Skeletal muscle tissue (tissue), 4 donors: Measurements from ENCODE around the gene YIF1A. TPM values are rescaled to one million over a fixed set of nuclear protein-coding genes. Genes with fewer than 3 reads are reported as not detected.
"Not testable (repeated sequence)": the region's sequence is repeated elsewhere in the genome, so short reads cannot be mapped to it uniquely, and the experiment has no call there.

Source experiments
- H3K27ac ChIP-seq: one replicate; pipeline ENCODE4 v1.7.0; 2013; ENCODE audit warnings: mild to moderate bottlenecking, low read depth, low read length, inconsistent platforms
- H3K27me3 ChIP-seq, 3 donors: one replicate each; pipeline ENCODE4 v1.7.0; 2013; ENCODE audit warnings: low read length in 3 of 3; ENCODE audit not compliant: control insufficient read depth in 3 of 3, insufficient read depth in 3 of 3
- H3K36me3 ChIP-seq, 3 donors: one replicate each; pipeline ENCODE4 v1.7.0; 2013; ENCODE audit warnings: low read length in 3 of 3; ENCODE audit not compliant: control insufficient read depth in 3 of 3, insufficient read depth in 3 of 3
- H3K4me1 ChIP-seq, 3 donors: one replicate each; pipeline ENCODE4 v1.7.0; 2013; ENCODE audit warnings: low read length in 3 of 3, mild to moderate bottlenecking in 3 of 3; ENCODE audit not compliant: control insufficient read depth in 3 of 3, insufficient read depth in 3 of 3
- H3K4me3 ChIP-seq, 3 donors: one replicate each; pipeline ENCODE4 v1.7.0; 2013; ENCODE audit warnings: low read length in 3 of 3
- H3K9ac ChIP-seq, 3 donors: one replicate each; pipeline ENCODE4 v1.7.0; 2013; ENCODE audit warnings: low read length in 3 of 3, mild to moderate bottlenecking in 3 of 3, moderate library complexity in 2 of 3, low read depth in 1 of 3
- H3K9me3 ChIP-seq, 3 donors: one replicate each; pipeline ENCODE4 v1.7.0; 2013; ENCODE audit warnings: low read length in 3 of 3; ENCODE audit not compliant: control insufficient read depth in 3 of 3
- total RNA-seq: library from RNA; depleted of rRNA; stranded (reverse); fragments of >200 nt; gene quantifications from one replicate; pipeline ENCODE4 v1.2.3, GENCODE V29; 2014
- donor health status: Osteomylitis.

The YIF1A gene
- total RNA-seq, 1 donor from 2014 or later: 57.4 TPM

DNA sequence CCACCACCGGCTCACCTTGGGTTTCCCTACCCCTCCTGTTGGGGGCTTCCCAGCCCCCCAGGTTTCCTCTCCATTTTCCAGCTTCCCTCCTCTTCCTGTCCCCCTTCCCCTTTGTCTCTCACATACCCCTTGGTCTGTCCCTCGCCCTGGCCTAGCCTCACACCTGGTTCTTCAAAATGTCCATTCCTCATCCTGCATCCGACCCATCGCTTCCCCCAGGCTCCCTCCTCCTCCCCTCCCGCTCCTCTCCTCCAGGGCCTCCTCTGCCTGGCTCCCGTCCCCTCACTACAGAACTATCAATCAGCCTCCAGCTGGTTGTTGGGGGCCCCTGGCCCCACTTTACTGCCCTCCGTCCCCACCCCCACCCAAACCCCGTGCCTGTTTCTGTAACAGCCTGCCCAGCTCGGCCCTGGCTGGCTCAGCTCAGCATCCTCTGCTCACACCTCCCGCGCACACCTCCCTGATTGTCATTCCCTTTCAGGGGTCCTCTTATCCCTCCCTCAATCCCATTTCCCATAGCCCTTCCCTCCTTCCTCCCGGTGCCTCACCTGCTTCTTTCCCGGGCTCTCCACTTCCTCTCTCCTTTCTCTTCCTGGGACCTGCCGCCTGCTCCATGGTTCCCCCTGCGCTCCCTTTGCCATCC lies 9.7 kb downstream of the YIF1A start:
- Histone ChIP-seq H3K27ac (no peak overlapping the region), H3K9me3 (no peaks in the 10 kb centered on the region), H3K9ac (no peak overlapping the region), H3K4me1 (peaks cover 9 to 11% (median 11%) of the 10 kb centered on the region in 3 donors), H3K36me3 (peaks cover 15 to 26% (median 23%) of the 10 kb centered on the region in 3 donors), H3K4me3 (no peak overlapping the region), H3K27me3 (peaks cover 3 to 27% (median 8%) of the 10 kb centered on the region in 3 donors)

DNA sequence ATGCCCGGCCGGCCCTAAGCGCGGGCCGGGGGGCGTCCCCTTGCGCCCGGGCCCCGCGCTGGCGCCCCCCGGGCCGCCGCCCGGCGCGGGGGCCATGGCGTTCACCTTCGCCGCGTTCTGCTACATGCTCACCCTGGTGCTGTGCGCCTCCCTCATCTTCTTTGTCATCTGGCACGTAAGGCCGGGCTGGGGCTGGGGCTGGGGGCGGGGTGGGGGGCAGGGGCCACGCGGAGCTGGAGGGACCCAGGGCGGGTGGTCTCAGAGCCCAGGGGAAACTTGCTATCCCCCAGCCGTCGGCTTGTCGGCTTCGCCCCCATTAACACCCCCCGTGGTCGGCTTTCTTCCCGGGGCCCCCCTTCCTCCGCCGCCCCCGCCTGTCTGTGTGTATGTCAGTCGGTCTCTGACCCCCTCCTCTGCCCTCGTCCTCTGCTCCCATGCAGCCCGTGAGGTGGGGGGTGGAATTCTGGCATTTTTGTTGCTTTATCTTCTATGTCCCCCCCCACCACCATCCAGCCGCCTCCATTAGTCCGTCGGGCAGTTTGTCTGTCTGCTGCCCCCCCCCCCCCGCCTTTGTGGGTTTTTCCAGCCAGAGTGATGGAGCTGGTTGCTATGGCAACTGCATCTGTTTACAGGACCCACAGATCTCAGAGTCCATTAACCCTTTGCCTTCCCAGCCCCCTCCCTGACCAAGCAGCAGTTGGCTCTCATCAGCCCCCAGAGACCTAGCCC lies 10.4 kb downstream of the YIF1A start:
- no peaks in the 10 kb centered on the region for H3K9me3 ChIP-seq
- no peak overlapping the region for H3K27ac ChIP-seq
- no peak overlapping the region for H3K4me3 ChIP-seq
- H3K9ac ChIP-seq: no peak overlapping the region
- H3K4me1 ChIP-seq: peaks cover 9 to 11% (median 11%) of the 10 kb centered on the region in 3 donors
- peaks cover 20 to 30% (median 28%) of the 10 kb centered on the region in 3 donors for H3K36me3 ChIP-seq
- H3K27me3 ChIP-seq: peaks cover 3 to 27% (median 8%) of the 10 kb centered on the region in 3 donors

DNA sequence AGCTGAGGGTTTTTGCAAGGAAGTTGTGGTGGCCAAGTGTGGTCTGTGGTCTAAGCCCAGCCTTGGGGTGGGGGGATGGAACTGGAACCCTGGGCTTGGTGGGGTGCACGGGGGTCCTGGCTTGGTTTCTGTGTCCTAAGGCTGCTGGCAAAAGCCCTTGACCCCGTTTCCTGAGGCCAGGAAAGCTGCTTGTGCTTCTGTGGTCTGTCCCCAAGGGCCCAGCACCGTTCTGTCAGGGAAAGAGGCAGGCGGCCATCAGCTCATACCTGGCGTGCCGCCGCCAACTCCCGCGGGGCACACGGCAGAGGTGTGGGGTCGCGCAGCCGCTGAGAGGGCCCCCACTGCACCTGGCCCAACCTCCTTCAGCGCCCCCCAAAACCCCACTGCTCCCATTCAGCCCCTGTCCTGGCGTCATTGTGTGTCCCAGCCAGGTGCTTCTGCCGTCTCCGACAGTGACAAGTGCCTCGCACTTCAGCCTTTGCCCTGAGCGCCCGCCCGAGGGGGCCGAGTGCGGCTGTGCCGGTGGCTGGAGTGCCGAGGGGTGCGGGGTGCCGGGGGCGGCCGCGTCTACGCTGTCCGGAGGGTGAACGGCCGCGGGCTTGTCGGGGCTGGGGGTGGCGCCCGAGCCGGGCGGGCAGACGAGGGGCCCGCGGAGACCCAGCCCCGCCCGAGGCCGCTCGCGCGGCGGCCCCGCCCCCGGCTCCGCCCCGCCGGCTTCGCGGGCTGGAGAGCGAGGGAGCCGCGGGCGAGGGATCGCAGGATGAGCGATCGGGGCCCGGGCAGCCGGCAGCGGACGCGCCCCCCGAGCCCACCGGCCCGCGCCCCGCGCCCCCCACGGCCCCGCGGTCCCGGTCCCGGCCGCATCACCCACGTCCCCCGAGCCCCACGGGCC lies 11.2 kb downstream of the YIF1A start, which contains the start of gene CNIH2:
Gene CNIH2 (plus strand): TSS at position 705 of the 892 bp plus-strand sequence. CDS start 282 bp downstream, outside the sequence.
- Histone ChIP-seq H3K4me3 (no peak within 1 kb of the TSS), H3K9ac (peak within 1 kb of the TSS in 1 of 3 donors; percentile 57), H3K36me3 (peaks cover 29 to 36% (median 35%) of the 10 kb centered on the region in 3 donors), H3K4me1 (peaks cover 7 to 10% (median 9%) of the 10 kb centered on the region in 3 donors), H3K27ac (no peak within 1 kb of the TSS), H3K27me3 (peaks cover 3 to 25% (median 8%) of the 10 kb centered on the region in 3 donors), H3K9me3 (no peaks in the 10 kb centered on the region)

DNA sequence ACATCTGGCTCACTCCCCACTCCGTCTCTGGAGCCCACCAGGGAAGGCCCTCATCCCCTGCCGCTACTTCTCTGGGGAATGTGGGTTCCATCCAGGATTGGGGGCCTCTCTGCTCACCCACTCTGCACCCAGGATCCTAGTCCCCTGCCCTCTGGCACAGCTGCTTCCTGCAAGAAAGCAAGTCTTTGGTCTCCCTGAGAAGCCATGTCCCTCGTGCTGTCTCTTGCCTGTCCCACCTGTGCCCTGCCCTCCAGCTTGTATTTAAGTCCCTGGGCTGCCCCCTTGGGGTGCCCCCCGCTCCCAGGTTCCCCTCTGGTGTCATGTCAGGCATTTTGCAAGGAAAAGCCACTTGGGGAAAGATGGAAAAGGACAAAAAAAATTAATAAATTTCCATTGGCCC lies 11.9 kb downstream of the YIF1A start:
- peaks cover 35 to 42% (median 42%) of the 10 kb centered on the region in 3 donors for H3K36me3 ChIP-seq
- not testable (repeated sequence) for H3K9ac ChIP-seq, H3K27ac ChIP-seq, H3K9me3 ChIP-seq, H3K4me1 ChIP-seq, H3K4me3 ChIP-seq
- peaks cover 3 to 23% (median 8%) of the 10 kb centered on the region in 3 donors for H3K27me3 ChIP-seq

DNA sequence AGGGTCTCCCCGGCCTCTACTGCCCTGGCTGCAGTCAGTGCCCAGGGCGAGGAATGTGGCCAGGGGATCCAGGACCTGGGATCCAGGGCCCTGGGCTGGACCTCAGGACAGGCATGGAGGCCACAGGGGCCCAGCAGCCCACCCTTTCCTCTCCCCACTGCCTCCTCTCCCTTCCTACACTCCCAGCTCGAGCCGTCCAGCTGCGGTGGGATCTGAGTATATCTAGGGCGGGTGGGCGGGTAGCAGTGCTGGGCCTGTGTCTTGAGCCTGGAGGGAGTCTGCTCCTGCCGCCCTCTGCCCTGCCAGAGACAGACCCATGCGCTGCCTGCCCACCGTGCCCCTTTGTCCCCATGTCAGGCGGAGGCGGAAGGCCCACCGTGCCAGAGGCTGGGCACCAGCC lies 12.3 kb downstream of the YIF1A start:
- not testable (repeated sequence) for H3K9ac ChIP-seq, H3K27ac ChIP-seq, H3K9me3 ChIP-seq, H3K4me3 ChIP-seq, H3K4me1 ChIP-seq
- peaks cover 40 to 47% (median 46%) of the 10 kb centered on the region in 3 donors for H3K36me3 ChIP-seq
- peaks cover 3 to 21% (median 8%) of the 10 kb centered on the region in 3 donors for H3K27me3 ChIP-seq

DNA sequence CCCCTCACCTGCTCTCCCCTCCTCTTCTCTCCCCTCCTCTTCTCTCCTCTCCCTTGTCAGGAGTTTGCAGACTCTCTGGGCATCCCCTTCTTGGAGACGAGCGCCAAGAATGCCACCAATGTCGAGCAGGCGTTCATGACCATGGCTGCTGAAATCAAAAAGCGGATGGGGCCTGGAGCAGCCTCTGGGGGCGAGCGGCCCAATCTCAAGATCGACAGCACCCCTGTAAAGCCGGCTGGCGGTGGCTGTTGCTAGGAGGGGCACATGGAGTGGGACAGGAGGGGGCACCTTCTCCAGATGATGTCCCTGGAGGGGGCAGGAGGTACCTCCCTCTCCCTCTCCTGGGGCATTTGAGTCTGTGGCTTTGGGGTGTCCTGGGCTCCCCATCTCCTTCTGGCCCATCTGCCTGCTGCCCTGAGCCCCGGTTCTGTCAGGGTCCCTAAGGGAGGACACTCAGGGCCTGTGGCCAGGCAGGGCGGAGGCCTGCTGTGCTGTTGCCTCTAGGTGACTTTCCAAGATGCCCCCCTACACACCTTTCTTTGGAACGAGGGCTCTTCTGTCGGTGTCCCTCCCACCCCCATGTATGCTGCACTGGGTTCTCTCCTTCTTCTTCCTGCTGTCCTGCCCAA lies 12.8 kb downstream of the YIF1A start:
- no peak overlapping the region for H3K27ac ChIP-seq
- H3K36me3 ChIP-seq: peaks cover 41 to 49% (median 48%) of the 10 kb centered on the region in 3 donors
- peaks cover 4 to 8% (median 8%) of the 10 kb centered on the region in 3 donors for H3K4me1 ChIP-seq
- peaks cover 3 to 18% (median 8%) of the 10 kb centered on the region in 3 donors for H3K27me3 ChIP-seq
- H3K9ac ChIP-seq: no peak overlapping the region
- H3K4me3 ChIP-seq: no peak overlapping the region
- H3K9me3 ChIP-seq: no peaks in the 10 kb centered on the region

DNA sequence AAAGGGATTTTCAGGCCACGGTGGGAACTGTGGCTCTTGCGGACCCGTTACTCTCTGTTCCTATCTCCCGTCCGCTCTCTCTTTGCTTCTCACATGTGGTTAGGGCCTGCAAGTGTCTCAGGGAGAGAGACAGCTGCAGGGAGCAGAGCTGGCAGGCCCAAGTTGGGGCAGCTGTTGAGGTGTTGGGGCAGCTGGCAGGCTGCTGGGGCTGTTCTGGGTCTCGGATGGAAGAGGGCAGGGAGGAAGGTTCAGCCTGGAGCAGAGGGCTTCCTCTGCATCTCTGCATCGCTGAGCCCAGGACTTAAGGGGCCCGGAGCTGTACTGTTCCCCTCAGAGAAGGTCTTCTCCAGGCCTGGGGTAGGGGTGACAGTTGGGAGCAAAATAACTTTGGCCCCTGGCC lies 13.5 kb downstream of the YIF1A start:
- Histone ChIP-seq H3K9ac (no peak overlapping the region), H3K9me3 (no peaks in the 10 kb centered on the region), H3K36me3 (peaks cover 44 to 54% (median 48%) of the 10 kb centered on the region in 3 donors), H3K4me3 (no peak overlapping the region), H3K27me3 (peaks cover 3 to 13% (median 8%) of the 10 kb centered on the region in 3 donors), H3K27ac (no peak overlapping the region), H3K4me1 (peaks cover 10 to 13% (median 10%) of the 10 kb centered on the region in 3 donors)

DNA sequence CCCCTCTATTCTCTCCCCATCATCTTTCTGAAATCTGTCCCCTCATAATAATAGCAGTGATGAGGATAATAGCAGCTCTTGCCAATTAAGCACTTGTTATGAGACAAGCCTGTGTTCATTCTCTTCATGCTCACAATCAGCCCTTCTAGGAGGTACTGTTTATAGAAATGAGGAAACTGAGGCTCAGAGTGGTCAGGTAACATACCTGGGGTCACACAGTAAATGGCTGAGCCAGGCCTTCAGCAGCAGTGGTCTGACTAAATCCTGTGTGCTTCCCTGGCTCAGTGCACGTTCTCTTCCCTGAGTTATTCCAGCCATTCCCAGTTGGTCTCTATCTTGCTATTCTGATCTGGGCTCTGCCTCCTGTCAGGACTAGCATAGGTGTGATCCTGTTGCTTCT lies 14.7 kb downstream of the YIF1A start:
- no peaks in the 10 kb centered on the region for H3K9me3 ChIP-seq
- peaks cover 0 to 2% (median 0%) of the 10 kb centered on the region in 3 donors for H3K27me3 ChIP-seq
- H3K4me3 ChIP-seq: no peak overlapping the region
- peaks cover 44 to 54% (median 48%) of the 10 kb centered on the region in 3 donors for H3K36me3 ChIP-seq
- H3K9ac ChIP-seq: no peak overlapping the region
- no peak overlapping the region for H3K27ac ChIP-seq
- peaks cover 20 to 25% (median 20%) of the 10 kb centered on the region in 3 donors for H3K4me1 ChIP-seq

DNA sequence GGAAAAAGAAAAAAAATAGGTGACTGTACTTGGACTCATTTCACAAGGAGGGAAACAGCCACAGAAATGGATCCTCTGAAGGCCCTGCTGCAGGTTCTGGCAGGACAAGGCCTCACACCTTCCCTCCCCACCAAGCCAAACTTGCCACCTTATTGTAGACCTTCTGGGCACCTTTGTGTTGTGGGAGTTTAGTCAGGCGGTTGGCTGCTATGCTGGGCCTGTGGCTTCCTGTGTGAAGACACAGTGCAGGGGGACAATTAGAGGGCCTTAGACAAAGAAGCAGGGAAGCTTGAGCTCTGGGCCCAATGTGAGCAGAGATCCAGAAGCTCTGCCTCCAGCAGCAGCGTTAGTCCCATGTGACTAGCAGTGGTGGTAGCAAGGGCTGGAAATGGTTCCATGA lies 16.3 kb downstream of the YIF1A start:
- H3K9ac ChIP-seq: no peak overlapping the region
- no peak overlapping the region for H3K4me3 ChIP-seq
- H3K36me3 ChIP-seq: peaks cover 44 to 54% (median 48%) of the 10 kb centered on the region in 3 donors
- H3K9me3 ChIP-seq: no peaks in the 10 kb centered on the region
- H3K4me1 ChIP-seq: peaks cover 19 to 33% (median 24%) of the 10 kb centered on the region in 3 donors
- H3K27me3 ChIP-seq: no peaks in the 10 kb centered on the region
- H3K27ac ChIP-seq: no peak overlapping the region
